SK-N-MC (cell line): ENCODE results near the gene DUSP7.

Source experiments
- EZH2 ChIP-seq: fragments of 200-600 bp; sonication (generic); IDR thresholded peaks from one replicate; pipeline ENCODE4 v1.6.1; 2017; ENCODE audit warnings: antibody characterized with exemption
- POLR2AphosphoS5 ChIP-seq: IDR thresholded peaks from 2 replicates; pipeline ENCODE4 v1.6.1; 2012; ENCODE audit warnings: mild to moderate bottlenecking, low read depth, low read length, borderline replicate concordance

DNA sequence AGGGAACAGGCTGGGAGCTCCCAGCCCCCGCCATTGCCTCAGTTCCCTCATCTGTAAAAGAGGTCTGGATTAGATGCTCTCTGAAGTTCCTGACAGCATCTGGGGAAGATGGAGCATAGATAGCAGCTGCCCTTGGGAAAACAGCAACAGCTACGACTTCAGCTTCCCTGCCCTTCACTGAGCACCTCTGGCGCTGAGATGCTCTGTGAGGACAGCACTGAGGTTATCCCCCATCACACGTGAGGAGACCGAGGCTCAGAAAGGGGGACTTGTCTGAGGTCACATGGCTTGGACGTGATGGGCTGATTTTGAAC, 49.6 kb downstream of the DUSP7 start:
- TF ChIP-seq POLR2AphosphoS5 (no peak), EZH2 (no peak)
